Measurements from ENCODE around the gene CCND3. TPM values are rescaled to one million over a fixed set of nuclear protein-coding genes. Genes with fewer than 3 reads are reported as not detected.
A peak's percentile ranks its signal among the peaks of the same experiment; 100 is the strongest.

CCND3 gene
- total and polyA plus RNA-seq, 2 experiments from 2014 or later: 47.8 to 70.7 TPM

DNA sequence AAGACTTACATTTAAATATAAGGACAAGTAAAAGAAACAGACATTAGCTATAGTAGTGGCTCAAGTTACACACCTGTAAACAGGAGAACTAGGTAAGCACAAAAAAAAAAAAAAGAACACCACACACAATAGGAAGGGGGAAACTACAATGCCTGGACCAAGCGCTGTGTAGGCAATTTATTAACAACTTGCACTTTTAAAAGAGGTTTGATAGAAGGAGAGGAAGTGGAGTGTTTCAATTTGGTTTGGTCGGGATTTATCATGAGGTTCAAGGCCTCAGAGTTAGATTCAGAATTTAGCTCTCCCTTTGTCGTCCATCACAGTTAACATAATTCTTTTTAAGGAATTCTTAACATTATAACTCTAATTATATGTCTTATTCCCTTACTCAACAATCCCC is 45.3 kb downstream of the CCND3 start:
- H3K4me3 ChIP-seq: peak overlapping the region; percentile 95
- in situ Hi-C loops (cut with MboI): no loop called here
- TF ChIP-seq EZH2phosphoT487 (IDR thresholded peaks at IDR 0.05; ENCODE audit: insufficient read depth, low read depth) (no peak), EZH2 (IDR thresholded peaks at IDR 0.05; ENCODE audit: insufficient read depth, poor library complexity, severe bottlenecking) (no peak)

DNA sequence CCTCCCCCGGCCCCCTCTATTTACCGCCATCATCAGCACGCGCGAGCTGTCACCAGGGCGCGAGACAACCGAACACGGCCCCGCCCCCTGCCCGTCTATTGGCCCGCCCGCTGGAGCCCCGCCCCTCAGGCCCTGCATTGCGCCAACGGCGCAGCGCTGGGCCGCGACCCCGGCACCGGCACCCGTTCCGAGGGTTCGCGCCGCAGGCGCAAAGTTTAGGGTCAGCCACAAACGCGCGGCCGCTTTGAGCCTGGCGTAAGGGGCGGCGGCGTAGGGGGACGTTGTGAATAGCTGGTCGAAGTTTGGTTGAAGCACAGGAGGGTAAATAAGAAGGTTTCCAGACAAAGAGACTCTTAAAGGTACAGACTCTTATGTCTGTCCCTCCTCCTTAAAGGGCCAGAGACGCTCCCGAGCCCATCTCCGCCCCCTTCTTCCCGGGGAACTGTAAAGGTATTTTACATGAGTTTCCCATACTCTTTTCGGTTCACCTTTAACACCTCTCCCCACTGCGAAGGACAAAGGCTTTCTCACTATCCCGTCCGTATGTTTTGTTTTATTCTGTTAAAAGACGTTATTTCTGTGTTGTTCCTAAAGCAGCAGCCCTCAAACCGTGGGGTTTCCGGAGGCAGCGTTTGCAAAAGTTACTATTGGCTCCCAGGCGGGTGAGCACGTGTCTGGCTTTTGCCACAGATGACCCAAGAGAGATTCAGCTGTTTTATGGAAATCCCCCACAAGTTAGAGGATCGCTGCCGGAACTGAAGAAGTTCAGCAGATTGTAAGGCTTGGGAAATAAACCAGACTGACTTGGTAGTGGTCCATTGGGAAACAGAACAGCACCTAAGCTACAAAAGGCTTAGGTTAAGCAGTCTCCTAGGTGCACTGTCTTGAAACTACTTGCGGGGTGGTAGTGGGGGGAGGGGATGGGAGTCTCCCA is 46.0 kb downstream of the CCND3 start, which contains the start of gene USP49:
Gene USP49, minus strand, starts transcription at position 76 of the 934 bp plus-strand sequence. CDS start 88,392 bp downstream, outside the sequence.
- Histone ChIP-seq H3K4me1 (ENCODE audit: insufficient read depth) (peaks cover 5% of the 10 kb centered on the region; the same call in 1 of the 2 replicates), H3K4me2 (ENCODE audit: unreplicated experiment) (peak within 1 kb of the TSS; percentile 100), H3K9ac (peak within 1 kb of the TSS; percentile 81), H3K36me3 (ENCODE audit: low read depth) (no peaks in the 10 kb centered on the region), H4K20me1 (ENCODE audit: insufficient read depth) (no peaks in the 10 kb centered on the region), H3K79me2 (ENCODE audit: insufficient read depth) (no peaks in the 10 kb centered on the region), H3K27me3 (replicated peaks; ENCODE audit: insufficient read depth) (no peaks in the 10 kb centered on the region), H2AFZ (peak within 1 kb of the TSS; percentile 89), H3F3A (ENCODE audit: insufficient read depth) (0 out of 2 replicates have a peak, but pooled peaks cover 13% of the 10 kb centered on the region), H3K9me2 (ENCODE audit: insufficient read depth) (no peaks in the 10 kb centered on the region), H3K27ac (peak within 1 kb of the TSS; percentile 57), H3K9me3 (ENCODE audit: low read depth) (no peaks in the 10 kb centered on the region), H3K4me3 (peak within 1 kb of the TSS; percentile 95)
- WGBS, 2 experiments (ENCODE audit: low coverage in 1 of 2, low lambda C conversion rate in 2 of 2, missing lambda C conversion rate in 2 of 2): 1% methylated on average over 40 to 55 of the region's 55 CpGs
- DNase-seq: peak; percentile 96
- in situ Hi-C loops (cut with MboI): no loop called here
- no peak for TF ChIP-seq EZH2phosphoT487 (IDR thresholded peaks at IDR 0.05; ENCODE audit: insufficient read depth, low read depth)
- TF ChIP-seq EZH2 (IDR thresholded peaks at IDR 0.05; ENCODE audit: insufficient read depth, poor library complexity, severe bottlenecking): no peak

More for the DNA sequence above, 45.3 kb downstream of the CCND3 start:
- 78% methylated on average over 3 of the region's 3 CpGs for WGBS, 2 experiments (ENCODE audit: low coverage in 1 of 2, low lambda C conversion rate in 2 of 2, missing lambda C conversion rate in 2 of 2)
- peak overlapping the region; percentile 57 for H3K27ac ChIP-seq
- DNase-seq: no peak
- H3K4me1 ChIP-seq (ENCODE audit: insufficient read depth): peaks cover 5% of the 10 kb centered on the region; the same call in 1 of the 2 replicates
- H3K36me3 ChIP-seq (ENCODE audit: low read depth): no peaks in the 10 kb centered on the region
- peak overlapping the region; percentile 88; the same call in 1 of the 2 replicates for H2AFZ ChIP-seq
- H4K20me1 ChIP-seq (ENCODE audit: insufficient read depth): no peaks in the 10 kb centered on the region
- no peaks in the 10 kb centered on the region for H3K9me2 ChIP-seq (ENCODE audit: insufficient read depth)
- 0 out of 2 replicates have a peak, but pooled peaks cover 13% of the 10 kb centered on the region for H3F3A ChIP-seq (ENCODE audit: insufficient read depth)
- no peaks in the 10 kb centered on the region for H3K27me3 ChIP-seq (replicated peaks; ENCODE audit: insufficient read depth)
- no peaks in the 10 kb centered on the region for H3K9me3 ChIP-seq (ENCODE audit: low read depth)
- no peaks in the 10 kb centered on the region for H3K79me2 ChIP-seq (ENCODE audit: insufficient read depth)
- peak overlapping the region; percentile 81 for H3K9ac ChIP-seq
- H3K4me2 ChIP-seq (ENCODE audit: unreplicated experiment): peak overlapping the region; percentile 92

DNA sequence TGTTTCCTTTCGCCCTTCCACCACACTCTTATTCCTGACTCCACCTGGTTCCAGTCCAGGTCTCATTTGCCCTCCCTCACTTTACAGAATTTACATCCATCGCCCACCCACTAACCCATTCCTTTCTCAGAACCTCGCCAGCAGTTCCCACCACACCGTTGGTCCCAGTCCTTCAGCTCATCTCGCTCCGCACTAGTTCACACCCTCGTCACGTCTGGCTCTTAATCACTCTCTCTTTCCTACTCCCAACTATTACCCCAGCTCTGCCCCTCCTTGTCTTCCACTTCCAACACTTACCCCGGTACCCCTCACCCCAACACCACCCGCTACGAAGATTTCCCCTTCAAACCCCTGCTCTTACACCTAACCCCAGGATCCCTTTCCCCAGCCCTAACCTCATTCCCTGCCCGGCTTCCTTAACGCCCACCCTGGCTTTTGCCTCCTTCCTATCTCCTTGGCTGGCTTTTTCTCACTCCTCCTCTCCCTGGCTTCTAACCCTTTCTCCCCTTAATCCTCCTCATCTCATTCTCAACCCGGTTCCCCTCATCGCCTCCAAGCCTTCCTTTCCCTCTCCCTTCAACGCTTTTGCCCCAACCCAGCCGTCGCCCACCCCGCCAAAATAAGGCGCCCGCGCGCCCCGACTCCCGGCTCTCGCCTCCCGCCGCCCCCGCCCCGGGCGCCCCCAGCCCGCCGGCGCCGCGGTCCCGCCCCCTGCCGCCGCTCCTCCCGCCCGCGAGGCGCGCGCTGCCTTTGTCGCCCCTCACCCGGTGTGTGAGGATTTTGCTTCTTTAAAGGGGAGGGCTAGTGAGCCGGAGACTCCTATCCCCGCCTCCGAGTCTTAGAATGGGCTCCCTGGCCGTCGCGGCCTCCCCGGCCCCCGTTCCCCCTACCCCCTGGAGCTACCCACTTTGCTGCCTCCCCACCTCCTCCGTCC is 47.0 kb downstream of the CCND3 start:
- no peaks in the 10 kb centered on the region for H3K9me2 ChIP-seq (ENCODE audit: insufficient read depth)
- peak overlapping the region; percentile 81 for H3K9ac ChIP-seq
- H3K9me3 ChIP-seq (ENCODE audit: low read depth): no peaks in the 10 kb centered on the region
- H3K4me1 ChIP-seq (ENCODE audit: insufficient read depth): peaks cover 5% of the 10 kb centered on the region; the same call in 1 of the 2 replicates
- H4K20me1 ChIP-seq (ENCODE audit: insufficient read depth): no peaks in the 10 kb centered on the region
- peak overlapping the region; percentile 100 for H3K4me2 ChIP-seq (ENCODE audit: unreplicated experiment)
- H3F3A ChIP-seq (ENCODE audit: insufficient read depth): 0 out of 2 replicates have a peak, but pooled peaks cover 13% of the 10 kb centered on the region
- H2AFZ ChIP-seq: peak overlapping the region; percentile 89
- H3K79me2 ChIP-seq (ENCODE audit: insufficient read depth): no peaks in the 10 kb centered on the region
- peak; percentile 54 for DNase-seq
- H3K27ac ChIP-seq: no peak overlapping the region
- TF ChIP-seq EZH2phosphoT487 (IDR thresholded peaks at IDR 0.05; ENCODE audit: insufficient read depth, low read depth) (no peak), EZH2 (IDR thresholded peaks at IDR 0.05; ENCODE audit: insufficient read depth, poor library complexity, severe bottlenecking) (no peak)
- in situ Hi-C loops (cut with MboI): no loop called here
- no peaks in the 10 kb centered on the region for H3K27me3 ChIP-seq (replicated peaks; ENCODE audit: insufficient read depth)
- H3K36me3 ChIP-seq (ENCODE audit: low read depth): no peaks in the 10 kb centered on the region
- peak overlapping the region; percentile 95 for H3K4me3 ChIP-seq
- 2 to 11% methylated on average over 17 to 56 of the region's 56 CpGs for WGBS, 2 experiments (ENCODE audit: low coverage in 1 of 2, low lambda C conversion rate in 2 of 2, missing lambda C conversion rate in 2 of 2)

Data from GM23248 (cell line).